NCI-H1930 (cell line): ENCODE results near the gene BBS5.

ENCODE experiments used
- DNase-seq, 2 experiments: peaks; one replicate each; lab custom pipeline; 2025; lab: John Stamatoyannopoulos, UW

Gene BBS5

GRCh38 chr2:169546756-169547155 lies 67.5 kb downstream of the BBS5 start:
- no peak for DNase-seq
